Thyroid gland (tissue), 4 donors: ENCODE measurements around the gene SDR42E2. TPM values are rescaled to one million over a fixed set of nuclear protein-coding genes. Genes with fewer than 3 reads are reported as not detected.

Source experiments
- DNase-seq, 2 donors: peaks; one replicate each; pipeline ENCODE4 v3.0.0-alpha.2; 2019
- H3K27ac ChIP-seq, 3 donors: fragments of 200-600 bp; sonication (generic); 1 replicate in 2 of 3; 2 replicates in 1 of 3; pipeline ENCODE4 v1.5.1; 2016 to 2019; ENCODE audit warnings: mild to moderate bottlenecking in 1 of 3, moderate library complexity in 1 of 3
- H3K27me3 ChIP-seq: fragments of 200-600 bp; sonication (generic); one replicate; pipeline ENCODE4 v1.5.1; 2019
- H3K36me3 ChIP-seq, 2 donors: fragments of 200-600 bp; sonication (generic); one replicate each; pipeline ENCODE4 v1.5.1; 2016 to 2019
- H3K4me1 ChIP-seq, 2 donors: fragments of 200-600 bp; sonication (generic); one replicate each; pipeline ENCODE4 v1.5.1; 2017 to 2019
- H3K4me3 ChIP-seq, 3 donors: fragments of 200-600 bp; sonication (generic); replicated peaks in 1 of 3; 1 replicate in 2 of 3; 2 replicates in 1 of 3; pipeline ENCODE4 v1.5.1; 2016; ENCODE audit warnings: mild to moderate bottlenecking in 1 of 3
- H3K9me3 ChIP-seq: fragments of 200-600 bp; sonication (generic); one replicate; pipeline ENCODE4 v1.5.1; 2017
- CTCF ChIP-seq, 6 experiments: fragments of 200-600 bp in 3 of 6; fragments of 450-650 bp in 3 of 6; sonication (generic) in 3 of 6; IDR thresholded peaks; one replicate each; pipeline ENCODE4 v1.5.1; 2016 to 2019; ENCODE audit warnings: antibody characterized with exemption in 6 of 6, mild to moderate bottlenecking in 2 of 6, inconsistent platforms in 1 of 6, moderate library complexity in 1 of 6
- POLR2A ChIP-seq, 2 donors: fragments of 450-650 bp; IDR thresholded peaks; one replicate each; pipeline ENCODE4 v1.6.1; 2017; ENCODE audit warnings: antibody characterized with exemption in 2 of 2, mild to moderate bottlenecking in 2 of 2, moderate library complexity in 1 of 2
- WGBS, 2 donors: methylation state at CpG; one replicate each; pipeline ENCODE4 v1.1.5; 2017; 5-methylcytosine and 5-hydroxymethylcytosine counted together
- intact Hi-C: fragments of 100-400 bp; cut with DNase I; formaldehyde crosslinking; loops from one replicate; pipeline ENCODE4 v1.15.1; 2023
- total RNA-seq, 4 donors: library from RNA; depleted of rRNA; stranded (reverse); fragments of >200 nt; gene quantifications; one replicate each; pipeline ENCODE4 v1.2.3, GENCODE V29; 2016

SDR42E2 gene
- total RNA-seq, 4 donors from 2014 or later, result not detected

- Histone ChIP-seq H3K27me3 (no peaks in the 10 kb centered on the region), H3K36me3 (no peaks in the 10 kb centered on the region), H3K9me3 (no peaks in the 10 kb centered on the region), H3K27ac (no peak overlapping the region), H3K4me3 (no peak overlapping the region), H3K4me1 (peaks cover 0 to 7% of the 10 kb centered on the region in 2 donors)
- no peak for DNase-seq
- TF ChIP-seq POLR2A (IDR thresholded peaks at IDR 0.05) (no peak), CTCF (IDR thresholded peaks at IDR 0.05) (no peak)
- intact Hi-C loops, result no loop called here
Observed at GRCh38 chr16:22161401-22161800, 905 bp upstream of the SDR42E2 start.

GRCh38 chr16:22162656-22163009 is 327 bp downstream of the SDR42E2 start:
- no peaks in the 10 kb centered on the region for H3K27me3 ChIP-seq
- no peaks in the 10 kb centered on the region for H3K9me3 ChIP-seq
- H3K27ac ChIP-seq, result no peak overlapping the region
- no peak for TF ChIP-seq CTCF (IDR thresholded peaks at IDR 0.05)
- TF ChIP-seq POLR2A (IDR thresholded peaks at IDR 0.05), result no peak
- intact Hi-C loops, result no loop called here
- DNase-seq, result no peak
- 34 to 51% methylated on average over 11 to 14 of the region's 14 CpGs for WGBS, 2 donors
- no peak overlapping the region for H3K4me3 ChIP-seq
- H3K36me3 ChIP-seq, result no peaks in the 10 kb centered on the region
- H3K4me1 ChIP-seq, result peaks cover 0 to 7% of the 10 kb centered on the region in 2 donors

- Histone ChIP-seq H3K4me1 (peaks cover 0 to 7% of the 10 kb centered on the region in 2 donors), H3K27me3 (no peaks in the 10 kb centered on the region), H3K9me3 (no peaks in the 10 kb centered on the region), H3K36me3 (no peaks in the 10 kb centered on the region), H3K27ac (no peak overlapping the region), H3K4me3 (no peak overlapping the region)
- intact Hi-C loops, result no loop called here
- 75 to 80% methylated on average over 6 of the region's 6 CpGs for WGBS, 2 donors
- DNase-seq, result no peak
- TF ChIP-seq POLR2A (IDR thresholded peaks at IDR 0.05), result no peak
- TF ChIP-seq CTCF (IDR thresholded peaks at IDR 0.05), result no peak
Observed at GRCh38 chr16:22163806-22164205, 1.5 kb downstream of the SDR42E2 start.

GRCh38 chr16:22164482-22164881 is 2.2 kb downstream of the SDR42E2 start:
- DNase-seq, result no peak
- intact Hi-C loops, result no loop called here

More at GRCh38 chr16:22164482-22164881, 2.2 kb downstream of the SDR42E2 start:
- Histone ChIP-seq H3K36me3 (no peaks in the 10 kb centered on the region), H3K9me3 (no peaks in the 10 kb centered on the region), H3K4me1 (peaks cover 0 to 7% of the 10 kb centered on the region in 2 donors), H3K27me3 (no peaks in the 10 kb centered on the region), H3K27ac (no peak overlapping the region), H3K4me3 (no peak overlapping the region)
- no peak for TF ChIP-seq POLR2A (IDR thresholded peaks at IDR 0.05)
- TF ChIP-seq CTCF (IDR thresholded peaks at IDR 0.05), result no peak
- WGBS, 2 donors, result 92 to 93% methylated on average over 4 to 5 of the region's 5 CpGs
